ENCODE measurements around the gene CREB5. TPM values are rescaled to one million over a fixed set of nuclear protein-coding genes. Genes with fewer than 3 reads are reported as not detected.

CREB5 gene
- total and polyA plus RNA-seq, 2 of the 8 experiments (the other 6 are each of a cell fraction or from before 2014, with no cell fraction given) = 2.4 to 2.7 TPM

GRCh38 chr7:28408960-28409715, 3.2 kb upstream of the CREB5 start (continued):
- no peak for TF ChIP-seq CHD7 (IDR thresholded peaks at IDR 0.05; ENCODE audit: insufficient replicate concordance, low read length)
- no peak for TF ChIP-seq ATF3 (IDR thresholded peaks at IDR 0.05; ENCODE audit: insufficient read depth, low read depth, low read length)
- TF ChIP-seq SIN3A (conservative IDR thresholded peaks at IDR 0.05 in 1 of 2, IDR thresholded peaks at IDR 0.05 in 1 of 2; ENCODE audit: low read depth in 1 of 2, low read length in 2 of 2) = peak in 1 of 2 experiments; percentile 31; a peak in 1 of 4 replicates
- TF ChIP-seq FOSL1 (IDR thresholded peaks at IDR 0.05; ENCODE audit: insufficient read depth, low read depth, low read length) = no peak
- no peak for TF ChIP-seq ASH2L (IDR thresholded peaks at IDR 0.05; ENCODE audit: low read length)
- TF ChIP-seq E2F6 (IDR thresholded peaks at IDR 0.05) = no peak
- no peak for TF ChIP-seq TBP (IDR thresholded peaks at IDR 0.05; ENCODE audit: low read depth, low read length)
- peak; percentile 81 for TF ChIP-seq CREB1 (IDR thresholded peaks at IDR 0.05)
- TF ChIP-seq SP1 (IDR thresholded peaks at IDR 0.05; ENCODE audit: low read depth, low read length) = 0 out of 2 replicates have a peak, but pooled peaks have one; percentile 6
